BE2C (cell line): Measurements from ENCODE around the gene GOLGA3.

ENCODE experiments used
- DNase-seq: peaks from one replicate; pipeline ENCODE4 v3.0.0-alpha.2; 2020
- H3K27me3 ChIP-seq: fragments of 250-450 bp; sonication (Bioruptor Pico); 2 replicates; pipeline ENCODE4 v1.5.1; 2020; ENCODE audit warnings: mild to moderate bottlenecking
- H3K36me3 ChIP-seq: fragments of 250-450 bp; sonication (Bioruptor Pico); 2 replicates; pipeline ENCODE4 v1.5.1; 2020; ENCODE audit warnings: mild to moderate bottlenecking
- H3K4me1 ChIP-seq: fragments of 250-450 bp; sonication (Bioruptor Pico); 2 replicates; pipeline ENCODE4 v1.5.1; 2020
- H3K4me3 ChIP-seq: 2 replicates; pipeline ENCODE4 v1.5.1; 2011; ENCODE audit warnings: low read depth, low read length
- H3K9me3 ChIP-seq: fragments of 250-450 bp; sonication (Bioruptor Pico); 2 replicates; pipeline ENCODE4 v1.5.1; 2020
- TF ChIP-seq, protein P1 (sequence below): IDR thresholded peaks from 2 replicates; pipeline ENCODE4 v1.5.1; 2012; ENCODE audit warnings: mild to moderate bottlenecking, low read depth, low read length

The GOLGA3 gene

DNA sequence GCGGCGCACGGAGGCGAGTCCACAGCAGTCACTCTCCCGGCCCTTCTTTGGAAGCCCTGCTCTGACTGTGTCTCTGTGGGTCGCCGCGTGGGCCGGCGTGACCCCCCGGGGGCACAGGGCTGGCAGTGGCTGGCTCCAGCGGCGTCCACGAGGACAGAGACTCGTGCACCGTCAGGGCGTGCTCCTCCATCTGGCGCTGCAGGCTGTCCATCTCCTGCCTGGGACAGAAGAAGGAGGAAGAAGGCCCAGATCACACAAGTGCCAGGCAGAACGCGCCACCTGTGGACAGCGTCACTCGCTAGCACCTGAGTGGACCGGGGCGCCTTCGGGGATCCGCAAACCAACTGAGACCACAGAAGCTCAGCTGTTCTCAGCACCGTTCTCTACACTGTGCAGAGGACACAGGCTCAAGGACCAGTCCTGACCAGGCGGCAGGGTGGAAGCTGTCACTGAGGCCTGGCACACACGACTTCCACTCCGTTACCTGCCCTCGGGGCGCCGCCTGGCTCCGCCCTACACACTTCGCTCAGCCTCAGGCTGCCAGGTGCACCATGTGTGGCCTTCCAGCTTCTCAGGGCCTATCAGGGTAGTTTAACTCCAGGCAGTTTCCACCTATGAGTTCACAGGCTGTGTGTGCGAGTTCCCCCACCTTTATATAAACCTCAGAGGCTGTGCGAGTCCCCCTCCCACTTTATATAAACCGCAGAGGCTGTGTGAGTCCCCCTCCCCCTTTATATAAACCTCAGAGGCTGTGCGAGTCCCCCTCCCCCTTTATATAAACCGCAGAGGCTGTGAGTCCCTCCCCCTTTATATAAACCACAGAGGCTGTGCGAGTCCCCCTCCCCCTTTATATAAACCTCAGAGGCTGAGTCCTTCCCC is 55.4 kb downstream of the GOLGA3 start:
- Histone ChIP-seq H3K27me3 (no peaks in the 10 kb centered on the region), H3K4me3 (no peak overlapping the region), H3K36me3 (peaks cover 50% of the 10 kb centered on the region), H3K4me1 (no peaks in the 10 kb centered on the region), H3K9me3 (no peaks in the 10 kb centered on the region)
- TF ChIP-seq, protein P1, sequence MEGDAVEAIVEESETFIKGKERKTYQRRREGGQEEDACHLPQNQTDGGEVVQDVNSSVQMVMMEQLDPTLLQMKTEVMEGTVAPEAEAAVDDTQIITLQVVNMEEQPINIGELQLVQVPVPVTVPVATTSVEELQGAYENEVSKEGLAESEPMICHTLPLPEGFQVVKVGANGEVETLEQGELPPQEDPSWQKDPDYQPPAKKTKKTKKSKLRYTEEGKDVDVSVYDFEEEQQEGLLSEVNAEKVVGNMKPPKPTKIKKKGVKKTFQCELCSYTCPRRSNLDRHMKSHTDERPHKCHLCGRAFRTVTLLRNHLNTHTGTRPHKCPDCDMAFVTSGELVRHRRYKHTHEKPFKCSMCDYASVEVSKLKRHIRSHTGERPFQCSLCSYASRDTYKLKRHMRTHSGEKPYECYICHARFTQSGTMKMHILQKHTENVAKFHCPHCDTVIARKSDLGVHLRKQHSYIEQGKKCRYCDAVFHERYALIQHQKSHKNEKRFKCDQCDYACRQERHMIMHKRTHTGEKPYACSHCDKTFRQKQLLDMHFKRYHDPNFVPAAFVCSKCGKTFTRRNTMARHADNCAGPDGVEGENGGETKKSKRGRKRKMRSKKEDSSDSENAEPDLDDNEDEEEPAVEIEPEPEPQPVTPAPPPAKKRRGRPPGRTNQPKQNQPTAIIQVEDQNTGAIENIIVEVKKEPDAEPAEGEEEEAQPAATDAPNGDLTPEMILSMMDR, result no peak
- no peak for DNase-seq

DNA sequence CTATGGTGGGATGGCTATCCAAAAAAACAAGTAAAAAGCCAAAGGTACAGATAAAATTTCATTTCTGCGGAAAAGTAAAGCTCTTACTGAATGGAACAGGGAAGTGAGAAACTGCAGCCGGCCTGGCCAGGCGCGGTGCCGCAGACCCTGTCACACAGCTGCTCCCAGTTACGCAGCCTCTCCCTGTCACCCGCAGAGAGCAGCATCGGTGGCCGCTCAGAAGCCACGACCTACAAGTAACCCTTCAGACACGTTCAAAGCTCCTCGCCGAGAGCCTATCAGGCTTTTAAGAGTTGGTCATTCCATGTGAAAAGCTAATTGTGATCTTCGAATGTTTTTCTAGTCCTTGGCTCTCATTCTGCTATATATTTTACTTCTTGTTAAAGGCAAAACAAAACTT is 56.1 kb downstream of the GOLGA3 start:
- TF ChIP-seq, protein P1, result no peak
- Histone ChIP-seq H3K36me3 (peaks cover 44% of the 10 kb centered on the region), H3K4me1 (no peaks in the 10 kb centered on the region), H3K4me3 (no peak overlapping the region), H3K27me3 (no peaks in the 10 kb centered on the region), H3K9me3 (no peaks in the 10 kb centered on the region)
- DNase-seq, result no peak

DNA sequence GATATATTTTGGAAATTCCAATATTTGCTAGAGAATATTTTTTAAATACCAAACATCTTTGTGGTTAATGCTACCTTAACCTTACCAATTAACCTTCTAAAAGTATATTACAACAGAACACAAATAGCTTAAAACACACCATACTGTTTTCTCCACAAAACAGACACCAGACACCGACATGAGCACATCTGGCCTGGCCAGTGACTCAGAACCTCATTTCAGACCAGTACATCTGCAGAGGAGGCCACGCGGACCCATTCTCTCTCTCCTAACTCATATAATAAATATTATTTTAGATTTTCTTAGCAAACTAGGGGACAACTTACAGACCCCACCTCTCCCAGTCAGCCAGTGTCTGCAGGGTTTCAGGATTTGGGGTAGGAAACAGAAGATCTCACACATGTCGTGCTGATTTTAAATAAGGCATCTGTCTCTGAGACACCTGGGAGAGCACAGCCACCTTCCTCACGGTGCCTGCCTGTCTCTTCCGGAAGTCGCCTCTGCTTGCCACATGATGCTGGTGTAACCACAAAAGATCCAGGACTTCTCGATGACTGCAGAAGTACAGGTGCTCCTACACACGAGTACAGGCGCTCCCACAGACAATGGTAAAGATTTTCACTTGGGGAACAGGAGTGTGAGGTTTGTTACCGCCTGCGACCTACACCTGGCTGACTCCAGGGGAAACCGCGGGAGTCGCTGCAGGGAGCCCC is 57.4 kb downstream of the GOLGA3 start:
- DNase-seq, result no peak
- TF ChIP-seq, protein P1, result no peak
- Histone ChIP-seq H3K4me1 (peaks cover 3% of the 10 kb centered on the region; the same call in 1 of the 2 replicates), H3K36me3 (peaks cover 34% of the 10 kb centered on the region), H3K4me3 (no peak overlapping the region), H3K9me3 (no peaks in the 10 kb centered on the region), H3K27me3 (no peaks in the 10 kb centered on the region)

DNA sequence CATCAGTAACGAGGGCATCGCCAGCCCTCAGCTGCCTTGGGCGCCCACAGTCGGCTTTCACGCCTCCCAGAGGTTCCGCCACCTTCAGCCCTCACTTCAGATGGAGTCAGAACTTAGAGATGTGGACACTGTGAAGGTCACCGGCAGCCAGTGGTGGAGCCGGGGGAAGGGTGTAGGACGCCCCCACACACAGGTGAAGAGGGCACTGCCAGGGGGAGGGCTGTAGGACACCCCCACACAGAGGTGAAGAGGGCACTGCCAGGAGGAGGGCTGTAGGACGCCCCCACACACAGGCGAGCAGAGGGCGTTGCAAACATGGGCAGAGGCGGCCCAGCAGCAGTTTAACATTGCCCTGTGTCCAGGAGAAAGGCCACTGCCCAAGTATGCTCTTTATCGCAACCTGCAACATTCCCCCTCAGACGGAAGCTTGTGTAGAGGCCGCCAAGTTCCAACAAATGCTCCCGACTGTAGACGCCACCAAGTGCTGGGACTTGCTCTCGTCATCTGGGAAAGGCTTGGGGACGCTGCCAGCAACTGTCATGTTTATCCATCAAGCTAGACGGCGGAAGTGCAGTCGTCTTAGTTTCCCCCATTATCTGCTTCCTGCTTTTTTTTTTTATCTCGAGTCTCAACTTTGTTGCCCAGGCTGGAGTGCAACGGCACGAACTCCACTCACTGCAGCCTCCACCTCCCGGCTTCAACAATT is 62.1 kb downstream of the GOLGA3 start:
- TF ChIP-seq, protein P1, result no peak

DNA sequence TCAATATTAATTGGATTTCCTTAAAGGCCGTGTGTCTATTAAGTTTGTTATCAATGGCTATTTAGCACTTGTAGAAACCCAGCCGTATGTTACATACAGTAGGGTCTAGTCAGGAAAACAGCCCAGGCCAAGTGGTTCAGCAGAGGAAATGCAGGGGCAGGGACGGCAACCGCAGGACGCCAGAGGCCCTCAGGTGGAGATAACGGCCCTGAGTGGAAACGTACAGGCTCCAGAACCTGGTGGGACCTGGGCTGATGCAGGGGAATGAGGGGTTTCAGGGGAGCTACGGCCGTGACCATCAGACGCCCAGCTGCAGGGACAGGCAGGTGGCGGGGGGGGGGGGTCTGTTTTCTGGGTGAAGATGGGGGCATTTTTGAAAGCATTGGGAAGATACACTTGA is 63.3 kb downstream of the GOLGA3 start:
- peaks cover 4% of the 10 kb centered on the region for H3K4me1 ChIP-seq
- H3K4me3 ChIP-seq, result no peak overlapping the region
- DNase-seq, result no peak
- H3K36me3 ChIP-seq, result peaks cover 3% of the 10 kb centered on the region
- H3K9me3 ChIP-seq, result no peaks in the 10 kb centered on the region
- TF ChIP-seq, protein P1, result no peak
- H3K27me3 ChIP-seq, result no peaks in the 10 kb centered on the region

More for the DNA sequence above, 62.1 kb downstream of the GOLGA3 start:
- Histone ChIP-seq H3K4me1 (peaks cover 3% of the 10 kb centered on the region; the same call in 1 of the 2 replicates), H3K9me3 (no peaks in the 10 kb centered on the region), H3K4me3 (no peak overlapping the region), H3K27me3 (no peaks in the 10 kb centered on the region), H3K36me3 (peaks cover 3% of the 10 kb centered on the region)
- peak; percentile 63 for DNase-seq
